GM21737 (cell line): ENCODE data around the gene CACNA2D3.

Source experiments
- ATAC-seq: cut with Tn5 transposase; IDR thresholded peaks from one replicate; pipeline ENCODE4 v1.9.1; 2021; ENCODE audit warnings: mild to moderate bottlenecking, moderate library complexity; ENCODE audit not compliant: unreplicated experiment

The CACNA2D3 gene

GRCh38 chr3:55009372-55009771 lies 887.0 kb downstream of the CACNA2D3 start:
- no peak for ATAC-seq

- ATAC-seq, result no peak
Measured at GRCh38 chr3:55012091-55012490, 889.7 kb downstream of the CACNA2D3 start.

- ATAC-seq, result no peak
Measured at GRCh38 chr3:55013145-55013925, 891.0 kb downstream of the CACNA2D3 start.

GRCh38 chr3:55014081-55014480 lies 891.7 kb downstream of the CACNA2D3 start:
- no peak for ATAC-seq

GRCh38 chr3:55014906-55015305 lies 892.6 kb downstream of the CACNA2D3 start:
- no peak for ATAC-seq

- no peak for ATAC-seq
Measured at GRCh38 chr3:55017876-55018275, 895.5 kb downstream of the CACNA2D3 start.

GRCh38 chr3:55030938-55031337 lies 908.6 kb downstream of the CACNA2D3 start:
- no peak for ATAC-seq

GRCh38 chr3:55036883-55037577 lies 914.7 kb downstream of the CACNA2D3 start:
- ATAC-seq, result no peak

- no peak for ATAC-seq
Measured at GRCh38 chr3:55042591-55042990, 920.2 kb downstream of the CACNA2D3 start.

GRCh38 chr3:55044486-55044885 lies 922.1 kb downstream of the CACNA2D3 start:
- no peak for ATAC-seq

GRCh38 chr3:55059027-55059629 lies 936.8 kb downstream of the CACNA2D3 start:
- ATAC-seq, result no peak

GRCh38 chr3:55060896-55061719 lies 938.8 kb downstream of the CACNA2D3 start:
- no peak for ATAC-seq

GRCh38 chr3:55061720-55062034 lies 939.3 kb downstream of the CACNA2D3 start:
- ATAC-seq, result no peak

GRCh38 chr3:55064164-55064563 lies 941.8 kb downstream of the CACNA2D3 start:
- ATAC-seq, result no peak

GRCh38 chr3:55065331-55065730 lies 943.0 kb downstream of the CACNA2D3 start:
- ATAC-seq, result no peak

- no peak for ATAC-seq
Measured at GRCh38 chr3:55066551-55067047, 944.2 kb downstream of the CACNA2D3 start.

- ATAC-seq, result no peak
Measured at GRCh38 chr3:55069950-55070349, 947.6 kb downstream of the CACNA2D3 start.

- ATAC-seq, result no peak
Measured at GRCh38 chr3:55074796-55075195, 952.4 kb downstream of the CACNA2D3 start.

- ATAC-seq, result no peak
Measured at GRCh38 chr3:55075846-55076245, 953.5 kb downstream of the CACNA2D3 start.

- no peak for ATAC-seq
Measured at GRCh38 chr3:55077726-55078125, 955.4 kb downstream of the CACNA2D3 start.

- ATAC-seq, result no peak
Measured at GRCh38 chr3:55078876-55079275, 956.5 kb downstream of the CACNA2D3 start.
